ENCODE data around the gene RNF208. TPM values are rescaled to one million over a fixed set of nuclear protein-coding genes. Genes with fewer than 3 reads are reported as not detected.

RNF208 gene
- total and polyA plus RNA-seq, 2 donors (not counting 3 experiments of a cell fraction or from before 2014, with no cell fraction given): 1.3 to 4.8 TPM

DNA sequence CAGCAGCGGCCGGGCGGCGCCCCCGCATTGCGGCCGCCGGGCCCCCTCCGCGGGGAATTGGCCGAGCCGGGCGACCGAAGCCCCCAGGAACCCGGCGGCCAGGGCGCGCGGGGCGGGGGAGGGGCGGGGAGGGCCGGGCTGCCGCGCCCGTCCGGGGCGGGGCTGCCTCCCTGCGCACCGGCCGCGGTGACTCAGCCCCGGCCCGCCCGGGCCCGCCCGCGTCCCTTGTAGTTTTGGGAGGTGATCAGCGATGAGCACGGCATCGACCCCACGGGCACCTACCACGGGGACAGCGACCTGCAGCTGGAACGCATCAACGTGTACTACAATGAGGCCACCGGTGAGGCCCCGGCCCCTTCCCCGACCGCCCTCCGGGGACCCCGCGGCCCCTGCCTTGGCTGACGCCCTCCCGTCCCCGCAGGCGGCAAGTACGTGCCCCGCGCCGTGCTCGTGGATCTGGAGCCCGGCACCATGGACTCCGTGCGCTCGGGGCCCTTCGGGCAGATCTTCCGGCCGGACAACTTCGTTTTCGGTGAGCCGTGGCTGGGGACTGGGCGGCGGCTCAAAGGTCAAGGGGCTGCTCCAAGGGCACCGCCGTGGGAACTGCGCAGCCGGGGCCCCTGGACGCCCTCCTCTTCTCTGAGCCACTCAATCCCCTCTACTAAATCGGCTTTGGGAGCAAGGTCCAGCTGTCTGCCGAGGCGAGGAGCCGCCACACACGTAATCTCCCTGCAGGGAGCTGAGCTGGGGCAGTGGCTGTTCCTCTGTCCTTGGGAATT is 19.6 kb upstream of the RNF208 start:
- Histone ChIP-seq H3K27ac (ENCODE audit: insufficient read depth, low read depth, low read length) (peak overlapping the region; percentile 46), H3K79me2 (ENCODE audit: control insufficient read depth, insufficient read depth, low read length) (peaks cover 25% of the 10 kb centered on the region), H3K4me1 (ENCODE audit: control insufficient read depth, extremely low read depth, insufficient read depth, low read length) (peaks cover 13% of the 10 kb centered on the region), H3K9me1 (replicated peaks; ENCODE audit: control insufficient read depth, extremely low read depth, insufficient read depth, low read length) (no peaks in the 10 kb centered on the region), H3K4me2 (ENCODE audit: insufficient read depth, low read length) (peak overlapping the region; percentile 85), H2AFZ (ENCODE audit: low read depth, low read length) (no peak overlapping the region), H3K36me3 (ENCODE audit: control insufficient read depth in 2 of 2, extremely low read depth in 1 of 2, insufficient read depth in 2 of 2, low read length in 2 of 2) (peaks cover 6 to 16% of the 10 kb centered on the region in 2 experiments), H3K9me3 (replicated peaks; ENCODE audit: control insufficient read depth, insufficient read depth, low read length) (no peaks in the 10 kb centered on the region), H3K4me3 (replicated peaks in 1 of 3; ENCODE audit: insufficient read depth in 1 of 3, low read depth in 1 of 3, low read length in 3 of 3) (peak overlapping the region; percentile 70 to 73 (median 72)), H4K20me1 (replicated peaks; ENCODE audit: control insufficient read depth, extremely low read depth, insufficient read depth, low read length) (no peaks in the 10 kb centered on the region), H3K9ac (replicated peaks; ENCODE audit: extremely low read depth, insufficient read depth, low read length) (peak overlapping the region; percentile 66), H3K27me3 (ENCODE audit: control insufficient read depth in 2 of 2, insufficient read depth in 2 of 2, low read length in 2 of 2) (no peaks in the 10 kb centered on the region)
- DNase-seq (ENCODE audit: low read depth, low spot score): peak; percentile 18
- ChIA-PET CTCF (interaction anchor here (0.9 to 1.6 kb wide), 3 partner anchors 13 to 195 kb away, joined by 4 to 6 read pairs (median 4); partner anchors contain the start of gene NELFB), POLR2A (interaction anchor here (0.7 to 5.0 kb wide), 14 partner anchors 8 to 155 kb away, joined by 3 to 66 read pairs (median 5); partner anchors contain the start of genes MAN1B1, NELFB, RNF208 and STPG3)
- intact Hi-C loops (cut with micrococcal nuclease): loop anchor here (1.0 to 2.0 kb wide), 3 partner anchors 18 to 41 kb away; partner anchors contain the start of genes TOR4A and TPRN
- dilution Hi-C loops (cut with MboI; ENCODE audit: extremely low pct_ligation_motif_present, low sequenced_read_pairs): no loop called here
- FAIRE-seq: no peak
- no peak for TF ChIP-seq GATA2 (IDR thresholded peaks at IDR 0.05; ENCODE audit: insufficient read depth, insufficient read length, low read depth, low read length)
- TF ChIP-seq JUN (IDR thresholded peaks at IDR 0.05; ENCODE audit: borderline replicate concordance, insufficient read depth, insufficient read length, low read depth): no peak
- TF ChIP-seq POLR2AphosphoS5 (IDR thresholded peaks at IDR 0.05; ENCODE audit: insufficient read depth, low read depth, low read length): no peak
- TF ChIP-seq, protein P1, sequence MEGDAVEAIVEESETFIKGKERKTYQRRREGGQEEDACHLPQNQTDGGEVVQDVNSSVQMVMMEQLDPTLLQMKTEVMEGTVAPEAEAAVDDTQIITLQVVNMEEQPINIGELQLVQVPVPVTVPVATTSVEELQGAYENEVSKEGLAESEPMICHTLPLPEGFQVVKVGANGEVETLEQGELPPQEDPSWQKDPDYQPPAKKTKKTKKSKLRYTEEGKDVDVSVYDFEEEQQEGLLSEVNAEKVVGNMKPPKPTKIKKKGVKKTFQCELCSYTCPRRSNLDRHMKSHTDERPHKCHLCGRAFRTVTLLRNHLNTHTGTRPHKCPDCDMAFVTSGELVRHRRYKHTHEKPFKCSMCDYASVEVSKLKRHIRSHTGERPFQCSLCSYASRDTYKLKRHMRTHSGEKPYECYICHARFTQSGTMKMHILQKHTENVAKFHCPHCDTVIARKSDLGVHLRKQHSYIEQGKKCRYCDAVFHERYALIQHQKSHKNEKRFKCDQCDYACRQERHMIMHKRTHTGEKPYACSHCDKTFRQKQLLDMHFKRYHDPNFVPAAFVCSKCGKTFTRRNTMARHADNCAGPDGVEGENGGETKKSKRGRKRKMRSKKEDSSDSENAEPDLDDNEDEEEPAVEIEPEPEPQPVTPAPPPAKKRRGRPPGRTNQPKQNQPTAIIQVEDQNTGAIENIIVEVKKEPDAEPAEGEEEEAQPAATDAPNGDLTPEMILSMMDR (IDR thresholded peaks at IDR 0.05; ENCODE audit: extremely low read depth in 1 of 2, insufficient read depth in 1 of 2, low read depth in 1 of 2, low read length in 2 of 2): no peak
- no peak for TF ChIP-seq EZH2 (IDR thresholded peaks at IDR 0.05; ENCODE audit: borderline replicate concordance, low read depth, low read length, severe bottlenecking)
- TF ChIP-seq FOS (IDR thresholded peaks at IDR 0.05; ENCODE audit: borderline replicate concordance, insufficient read depth, low read length): no peak
- no peak for TF ChIP-seq MYC (IDR thresholded peaks at IDR 0.05; ENCODE audit: low read depth, low read length)
- BruUV-seq (replicated peaks): TSS peak; percentile 46

Data from endothelial cell of umbilical vein (primary cell).